Fibroblast of villous mesenchyme (primary cell): ENCODE measurements around the gene FDX1. TPM values are rescaled to one million over a fixed set of nuclear protein-coding genes. Genes with fewer than 3 reads are reported as not detected.

Experiments
- DNase-seq: peaks from one replicate; pipeline ENCODE4 v3.0.0-alpha.2; 2010; ENCODE audit warnings: low read depth
- H3K4me3 ChIP-seq: 2 replicates; pipeline ENCODE4 v1.5.1; 2011; ENCODE audit warnings: low read depth, mild to moderate bottlenecking, low read length
- total RNA-seq: library from RNA; depleted of rRNA; stranded (reverse); fragments of >200 nt; gene quantifications from 2 replicates; pipeline ENCODE4 v1.2.3, GENCODE V29; 2012
- TF ChIP-seq, protein P1 (sequence below): IDR thresholded peaks from 2 replicates; pipeline ENCODE4 v1.5.1; 2012; ENCODE audit warnings: low read depth, mild to moderate bottlenecking, low read length; ENCODE audit not compliant: insufficient read depth

The FDX1 gene
- total RNA-seq, 1 donor = 8.2 TPM

DNA sequence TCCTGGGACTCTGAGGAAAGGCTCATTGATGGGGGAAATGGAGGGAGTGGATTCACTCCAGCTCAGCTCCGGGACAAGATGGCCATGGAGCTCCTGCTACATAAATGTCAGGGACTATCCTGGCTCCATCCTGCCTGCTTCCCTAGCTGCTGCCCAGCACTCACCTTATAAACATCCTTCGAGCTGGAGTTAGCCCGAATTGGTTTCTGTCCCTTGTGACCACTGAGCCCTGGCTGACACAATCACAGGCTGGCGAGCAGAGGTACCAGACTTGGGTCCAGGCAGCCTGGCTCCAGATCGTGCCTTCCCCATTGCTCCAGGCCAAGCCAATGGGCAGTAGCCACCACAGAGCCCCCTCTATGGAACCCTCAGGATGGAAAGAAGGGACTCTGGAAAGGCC lies 77.6 kb downstream of the FDX1 start:
- no peak for DNase-seq
- H3K4me3 ChIP-seq = no peak overlapping the region
- TF ChIP-seq, protein P1, sequence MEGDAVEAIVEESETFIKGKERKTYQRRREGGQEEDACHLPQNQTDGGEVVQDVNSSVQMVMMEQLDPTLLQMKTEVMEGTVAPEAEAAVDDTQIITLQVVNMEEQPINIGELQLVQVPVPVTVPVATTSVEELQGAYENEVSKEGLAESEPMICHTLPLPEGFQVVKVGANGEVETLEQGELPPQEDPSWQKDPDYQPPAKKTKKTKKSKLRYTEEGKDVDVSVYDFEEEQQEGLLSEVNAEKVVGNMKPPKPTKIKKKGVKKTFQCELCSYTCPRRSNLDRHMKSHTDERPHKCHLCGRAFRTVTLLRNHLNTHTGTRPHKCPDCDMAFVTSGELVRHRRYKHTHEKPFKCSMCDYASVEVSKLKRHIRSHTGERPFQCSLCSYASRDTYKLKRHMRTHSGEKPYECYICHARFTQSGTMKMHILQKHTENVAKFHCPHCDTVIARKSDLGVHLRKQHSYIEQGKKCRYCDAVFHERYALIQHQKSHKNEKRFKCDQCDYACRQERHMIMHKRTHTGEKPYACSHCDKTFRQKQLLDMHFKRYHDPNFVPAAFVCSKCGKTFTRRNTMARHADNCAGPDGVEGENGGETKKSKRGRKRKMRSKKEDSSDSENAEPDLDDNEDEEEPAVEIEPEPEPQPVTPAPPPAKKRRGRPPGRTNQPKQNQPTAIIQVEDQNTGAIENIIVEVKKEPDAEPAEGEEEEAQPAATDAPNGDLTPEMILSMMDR = no peak

DNA sequence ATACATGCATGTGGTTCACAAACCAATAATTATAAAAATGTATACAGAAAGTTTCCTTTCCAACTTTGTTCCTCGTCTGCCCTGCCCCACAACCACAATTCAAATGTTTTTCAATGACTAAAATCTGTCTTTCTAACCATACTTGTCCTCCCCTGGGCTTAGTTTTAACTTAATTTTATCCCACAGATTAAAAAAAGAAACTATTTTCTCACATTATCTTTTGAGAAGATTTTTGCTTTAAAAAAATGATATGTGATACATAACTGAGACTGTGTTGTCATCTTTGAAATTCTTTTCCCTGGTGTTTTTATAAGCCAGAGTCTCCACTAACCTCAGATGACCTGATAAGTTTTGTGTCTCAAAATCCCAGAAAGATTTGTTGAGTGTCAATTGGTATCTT lies 79.0 kb downstream of the FDX1 start:
- TF ChIP-seq, protein P1 = no peak
- no peak for DNase-seq
- H3K4me3 ChIP-seq = no peak overlapping the region

DNA sequence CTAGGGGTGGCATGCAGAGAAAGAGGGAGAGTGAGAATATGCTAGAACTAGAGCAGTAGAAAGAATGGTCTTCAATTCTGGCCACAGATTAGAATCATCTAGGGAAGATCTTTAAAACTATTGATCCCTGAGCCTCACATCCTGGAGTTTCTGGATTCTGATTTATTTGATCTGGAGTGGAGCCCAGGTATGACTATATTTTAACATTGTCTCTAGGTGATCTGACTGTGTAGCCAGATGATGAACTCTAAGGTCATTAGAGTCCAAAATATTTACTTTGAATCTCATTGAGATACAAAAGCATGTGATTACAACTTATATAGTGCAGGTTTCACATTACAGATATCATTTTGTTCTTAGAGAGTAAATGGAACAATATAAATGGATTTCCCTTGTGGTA lies 79.7 kb downstream of the FDX1 start:
- no peak overlapping the region for H3K4me3 ChIP-seq
- TF ChIP-seq, protein P1 = no peak
- no peak for DNase-seq

DNA sequence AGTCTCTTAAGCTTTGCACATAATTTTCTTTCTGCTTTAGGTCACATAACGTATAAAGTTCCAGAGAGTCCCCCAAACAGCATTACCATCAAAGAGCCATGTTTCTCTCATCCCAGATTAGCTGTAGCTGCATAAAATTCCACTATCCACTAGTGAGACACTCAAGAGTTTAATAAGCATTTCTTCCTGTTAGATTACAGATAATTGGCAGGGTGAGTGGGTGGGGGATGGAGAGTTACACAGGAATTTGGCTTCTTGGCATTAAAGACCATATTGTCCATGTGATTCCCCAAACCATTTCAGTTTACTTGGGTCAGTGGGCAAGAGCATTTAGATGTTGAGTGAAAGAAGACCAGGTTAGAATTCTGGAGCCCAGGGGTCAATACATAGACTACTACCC lies 82.3 kb downstream of the FDX1 start:
- TF ChIP-seq, protein P1 = no peak

DNA sequence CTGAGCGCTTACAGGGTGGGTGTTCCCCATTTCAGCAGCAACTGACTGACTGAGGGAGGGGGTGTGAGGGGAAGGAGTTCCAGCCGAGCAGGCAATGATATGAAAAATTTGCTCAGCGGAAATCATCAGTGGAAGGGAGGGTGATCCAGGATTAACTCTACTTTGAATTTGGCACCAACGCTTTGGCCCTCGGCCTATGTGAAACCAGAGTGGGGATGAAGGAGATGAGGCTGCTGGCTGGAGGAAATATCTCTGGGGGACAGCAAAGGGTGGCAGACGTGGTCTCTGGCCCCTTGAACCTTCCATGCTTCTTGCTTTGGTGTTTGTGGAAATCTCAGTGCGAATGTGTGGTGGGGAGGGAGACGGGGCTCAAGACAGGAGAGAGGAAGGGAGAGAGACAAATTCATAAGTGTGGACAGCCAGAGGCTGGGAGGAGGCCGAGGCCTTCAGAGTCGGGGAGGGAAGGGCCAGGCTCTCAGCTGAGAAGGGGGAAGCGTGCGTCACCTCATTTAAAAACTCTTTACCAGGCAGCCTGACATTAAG lies 83.6 kb downstream of the FDX1 start:
- TF ChIP-seq, protein P1 = no peak
- no peak overlapping the region for H3K4me3 ChIP-seq
- DNase-seq = no peak

More for the DNA sequence above, 82.3 kb downstream of the FDX1 start:
- no peak for DNase-seq
- H3K4me3 ChIP-seq = no peak overlapping the region

DNA sequence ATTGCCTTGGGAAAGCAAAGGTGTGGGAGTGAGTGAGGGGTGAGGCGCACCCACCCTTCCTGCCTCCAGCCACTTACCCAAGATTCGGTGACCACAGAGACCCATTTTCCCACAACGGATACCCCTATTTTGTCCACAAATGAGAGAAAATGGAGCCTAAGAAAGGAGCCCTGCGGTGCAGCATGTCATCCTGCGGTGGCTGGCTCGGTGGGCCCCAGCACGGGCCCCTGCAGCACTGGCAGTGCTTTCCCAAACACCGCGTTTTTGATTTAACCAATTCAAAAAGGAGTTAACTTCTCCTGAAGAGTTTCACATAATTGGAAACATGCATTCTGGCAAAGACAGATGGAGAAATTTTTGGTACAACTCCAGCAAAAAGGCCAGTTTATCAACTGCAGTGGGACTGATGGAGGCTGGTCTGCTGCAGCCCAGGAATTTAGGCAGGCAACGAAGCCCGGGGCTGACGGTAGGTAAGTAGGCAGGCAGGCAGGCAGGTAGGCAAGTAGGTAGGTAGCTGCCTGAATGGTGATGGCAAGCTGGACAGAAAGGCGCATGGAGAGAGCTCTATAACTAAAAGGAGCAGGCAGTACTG lies 84.2 kb downstream of the FDX1 start:
- no peak overlapping the region for H3K4me3 ChIP-seq
- DNase-seq = no peak
- TF ChIP-seq, protein P1 = no peak

Other genes with a start within 250 kb of the FDX1 start
- gene RDX, start 133.3 kb upstream of the FDX1 start, total RNA-seq = 62.8 and 84.2 TPM in 2 replicates